PC-9 (cell line): ENCODE results near the gene TMEM203. TPM values are rescaled to one million over a fixed set of nuclear protein-coding genes. Genes with fewer than 3 reads are reported as not detected.

Experiments used
- BruUV-seq: library from RNA; stranded (reverse); fragments of 400-500 nt; replicated peaks from 2 replicates; lab custom pipeline; 2021; lab: Mats Ljungman, UMichigan
- CTCF ChIA-PET: fragments of 300-600 bp; sonication (Branson Sonifier 250); formaldehyde crosslinking; loops from one replicate; lab custom pipeline; 2022; ENCODE audit warnings: antibody characterized with exemption; lab: Charles Lee
- POLR2A ChIA-PET: fragments of 300-600 bp; sonication (Branson Sonifier 250); formaldehyde crosslinking; loops from one replicate; lab custom pipeline; 2022; ENCODE audit warnings: antibody characterized with exemption; ENCODE audit not compliant: unreplicated experiment; lab: Charles Lee
- DNase-seq, 2 experiments: peaks; one replicate each; pipeline versions ENCODE4 v3.0.0 to v3.0.0-alpha.2; 2015 to 2022; ENCODE audit warnings: mixed read lengths in 1 of 2
- H2AFZ ChIP-seq: fragments of 200-600 bp; sonication (generic); 2 replicates; pipeline ENCODE4 v1.8.1; 2017; ENCODE audit warnings: antibody characterized with exemption
- H3F3A ChIP-seq: fragments of 200-600 bp; sonication (generic); 2 replicates; pipeline ENCODE4 v1.8.1; 2017; ENCODE audit warnings: antibody characterized with exemption, mild to moderate bottlenecking, low read depth; ENCODE audit not compliant: insufficient read depth
- H3K27ac ChIP-seq: fragments of 200-600 bp; sonication (generic); 2 replicates; pipeline ENCODE4 v1.6.1; 2016; ENCODE audit warnings: mixed run types
- H3K27me3 ChIP-seq: fragments of 200-600 bp; sonication (generic); 2 replicates; pipeline ENCODE4 v1.6.1; 2016; ENCODE audit warnings: low read depth, mixed run types; ENCODE audit not compliant: insufficient read depth
- H3K36me3 ChIP-seq: fragments of 200-600 bp; sonication (generic); 2 replicates; pipeline ENCODE4 v1.6.1; 2016; ENCODE audit warnings: low read depth, mixed run types
- H3K4me1 ChIP-seq: fragments of 200-600 bp; sonication (generic); replicated peaks from 2 replicates; pipeline ENCODE4 v1.6.1; 2016; ENCODE audit warnings: mixed run types; ENCODE audit not compliant: insufficient read depth
- H3K4me2 ChIP-seq: fragments of 200-600 bp; sonication (generic); 2 replicates; pipeline ENCODE4 v1.6.1; 2017; ENCODE audit warnings: mixed run types
- H3K4me3 ChIP-seq: fragments of 200-600 bp; sonication (generic); 2 replicates; pipeline ENCODE4 v1.6.1; 2016; ENCODE audit warnings: mixed run types
- H3K79me2 ChIP-seq: fragments of 200-600 bp; sonication (generic); 2 replicates; pipeline ENCODE4 v1.6.1; 2017; ENCODE audit warnings: low read depth, mixed run types
- H3K9me2 ChIP-seq: fragments of 200-600 bp; sonication (generic); 2 replicates; pipeline ENCODE4 v1.8.1; 2017; ENCODE audit warnings: mild to moderate bottlenecking; ENCODE audit not compliant: insufficient read depth
- H3K9me3 ChIP-seq: fragments of 200-600 bp; sonication (generic); 2 replicates; pipeline ENCODE4 v1.8.1; 2016; ENCODE audit warnings: low read depth; ENCODE audit not compliant: insufficient read depth
- H4K20me1 ChIP-seq: fragments of 200-600 bp; sonication (generic); 2 replicates; pipeline ENCODE4 v1.8.1; 2017; ENCODE audit not compliant: insufficient read depth
- CTCF ChIP-seq: fragments of 200-600 bp; sonication (generic); conservative IDR thresholded peaks from 2 replicates; pipeline ENCODE4 v1.6.1; 2017; ENCODE audit warnings: mixed run types, antibody characterized with exemption, mild to moderate bottlenecking, moderate library complexity
- EZH2 ChIP-seq: fragments of 200-600 bp; sonication (generic); IDR thresholded peaks from 2 replicates; pipeline ENCODE4 v1.8.0; 2017; ENCODE audit warnings: antibody characterized with exemption, low read depth
- intact Hi-C: fragments of 100-400 bp; cut with micrococcal nuclease; formaldehyde crosslinking; loops from one replicate; pipeline ENCODE4 v1.10.0; 2022; ENCODE audit not compliant: unreplicated experiment
- total RNA-seq: library from RNA; stranded (reverse); gene quantifications from 2 replicates; pipeline ENCODE4 v1.2.3, GENCODE V29; 2021

Gene TMEM203
- total RNA-seq, 1 experiment from 2014 or later, result 45.5 TPM

GRCh38 chr9:137182836-137183235 lies 22.6 kb downstream of the TMEM203 start:
- POLR2A ChIA-PET, result no interaction called here
- no peaks in the 10 kb centered on the region for H3K9me3 ChIP-seq
- H3F3A ChIP-seq, result peaks cover 1% of the 10 kb centered on the region; the same call in 1 of the 2 replicates
- H4K20me1 ChIP-seq, result no peaks in the 10 kb centered on the region
- H3K27ac ChIP-seq, result no peak overlapping the region
- intact Hi-C loops, result no loop called here
- H3K27me3 ChIP-seq, result no peaks in the 10 kb centered on the region
- DNase-seq, result no peak
- BruUV-seq, result no TSS peak
- H3K4me1 ChIP-seq, result peaks cover 14% of the 10 kb centered on the region
- TF ChIP-seq CTCF (no peak), EZH2 (no peak)
- H3K79me2 ChIP-seq, result peaks cover 17% of the 10 kb centered on the region
- CTCF ChIA-PET, result no interaction called here
- H3K36me3 ChIP-seq, result no peaks in the 10 kb centered on the region
- H2AFZ ChIP-seq, result no peak overlapping the region
- H3K4me2 ChIP-seq, result no peak overlapping the region
- no peaks in the 10 kb centered on the region for H3K9me2 ChIP-seq
- no peak overlapping the region for H3K4me3 ChIP-seq

- Histone ChIP-seq H4K20me1 (no peaks in the 10 kb centered on the region), H3K36me3 (no peaks in the 10 kb centered on the region), H3K79me2 (peaks cover 5% of the 10 kb centered on the region; the same call in 1 of the 2 replicates), H3K27ac (no peak overlapping the region), H3K4me3 (no peak overlapping the region), H2AFZ (no peak overlapping the region), H3K4me1 (peaks cover 4% of the 10 kb centered on the region; the same call in 1 of the 2 replicates), H3K9me3 (no peaks in the 10 kb centered on the region), H3K4me2 (no peak overlapping the region), H3K9me2 (no peaks in the 10 kb centered on the region), H3K27me3 (no peaks in the 10 kb centered on the region), H3F3A (peaks cover 11% of the 10 kb centered on the region; the same call in 1 of the 2 replicates)
- ChIA-PET POLR2A (no interaction called here), CTCF (no interaction called here)
- TF ChIP-seq EZH2 (no peak), CTCF (no peak)
- no peak for DNase-seq
- BruUV-seq, result no TSS peak
- intact Hi-C loops, result no loop called here
Measured at GRCh38 chr9:137181680-137182079, 23.8 kb downstream of the TMEM203 start.

- TF ChIP-seq CTCF (no peak), EZH2 (no peak)
- no peak for DNase-seq
- no peaks in the 10 kb centered on the region for H3K4me1 ChIP-seq
- H3K79me2 ChIP-seq, result no peaks in the 10 kb centered on the region
- H2AFZ ChIP-seq, result no peak overlapping the region
- H3K4me2 ChIP-seq, result no peak overlapping the region
- H3K4me3 ChIP-seq, result no peak overlapping the region
- peaks cover 15% of the 10 kb centered on the region; the same call in 1 of the 2 replicates for H3F3A ChIP-seq
- no peaks in the 10 kb centered on the region for H3K9me2 ChIP-seq
- intact Hi-C loops, result no loop called here
- no peaks in the 10 kb centered on the region for H3K36me3 ChIP-seq
- H3K27ac ChIP-seq, result no peak overlapping the region
- ChIA-PET POLR2A (no interaction called here), CTCF (no interaction called here)
- H4K20me1 ChIP-seq, result no peaks in the 10 kb centered on the region
- H3K27me3 ChIP-seq, result no peaks in the 10 kb centered on the region
- no TSS peak for BruUV-seq
- no peaks in the 10 kb centered on the region for H3K9me3 ChIP-seq
Measured at GRCh38 chr9:137180491-137180890, 25.0 kb downstream of the TMEM203 start.
